ENCODE measurements around the gene DDX49.

Gene DDX49

DNA sequence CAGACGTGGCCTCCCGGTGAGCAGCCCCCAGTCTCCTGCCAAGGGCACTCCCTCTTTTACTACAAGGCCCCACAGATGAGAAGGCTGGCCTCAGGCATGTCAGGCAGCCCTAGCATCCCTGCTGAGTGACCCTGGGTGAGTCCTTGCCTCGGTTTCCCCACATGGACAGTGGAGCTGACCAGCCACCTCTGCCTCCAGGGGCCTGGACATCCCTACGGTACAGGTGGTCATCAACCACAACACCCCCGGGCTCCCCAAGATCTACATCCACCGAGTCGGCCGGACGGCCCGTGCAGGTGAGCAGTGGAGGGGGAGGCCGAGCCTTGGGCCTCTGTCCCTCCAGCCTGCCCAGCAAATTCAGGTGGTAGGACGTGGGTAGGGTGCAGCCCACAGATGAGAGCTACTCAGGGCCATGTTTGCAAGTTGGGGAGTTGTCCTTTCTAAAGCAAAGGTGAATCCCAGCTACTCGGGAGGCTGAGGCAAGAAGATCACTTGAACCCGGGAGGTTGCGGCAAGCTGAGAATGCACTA is 5.2 kb downstream of the DDX49 start:
- TF ChIP-seq, protein P1, sequence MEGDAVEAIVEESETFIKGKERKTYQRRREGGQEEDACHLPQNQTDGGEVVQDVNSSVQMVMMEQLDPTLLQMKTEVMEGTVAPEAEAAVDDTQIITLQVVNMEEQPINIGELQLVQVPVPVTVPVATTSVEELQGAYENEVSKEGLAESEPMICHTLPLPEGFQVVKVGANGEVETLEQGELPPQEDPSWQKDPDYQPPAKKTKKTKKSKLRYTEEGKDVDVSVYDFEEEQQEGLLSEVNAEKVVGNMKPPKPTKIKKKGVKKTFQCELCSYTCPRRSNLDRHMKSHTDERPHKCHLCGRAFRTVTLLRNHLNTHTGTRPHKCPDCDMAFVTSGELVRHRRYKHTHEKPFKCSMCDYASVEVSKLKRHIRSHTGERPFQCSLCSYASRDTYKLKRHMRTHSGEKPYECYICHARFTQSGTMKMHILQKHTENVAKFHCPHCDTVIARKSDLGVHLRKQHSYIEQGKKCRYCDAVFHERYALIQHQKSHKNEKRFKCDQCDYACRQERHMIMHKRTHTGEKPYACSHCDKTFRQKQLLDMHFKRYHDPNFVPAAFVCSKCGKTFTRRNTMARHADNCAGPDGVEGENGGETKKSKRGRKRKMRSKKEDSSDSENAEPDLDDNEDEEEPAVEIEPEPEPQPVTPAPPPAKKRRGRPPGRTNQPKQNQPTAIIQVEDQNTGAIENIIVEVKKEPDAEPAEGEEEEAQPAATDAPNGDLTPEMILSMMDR (IDR thresholded peaks at IDR 0.05; ENCODE audit: low read depth, low read length) = no peak
- no peak overlapping the region for H3K4me3 ChIP-seq (ENCODE audit: low read depth, low read length)
- no peaks in the 10 kb centered on the region for H3K27me3 ChIP-seq (ENCODE audit: insufficient read depth, low read depth, severe bottlenecking)
- H3K36me3 ChIP-seq = peaks cover 63% of the 10 kb centered on the region
- DNase-seq = no peak
- no peaks in the 10 kb centered on the region for H3K9me3 ChIP-seq (ENCODE audit: severe bottlenecking)
- H3K27ac ChIP-seq = no peak overlapping the region

DNA sequence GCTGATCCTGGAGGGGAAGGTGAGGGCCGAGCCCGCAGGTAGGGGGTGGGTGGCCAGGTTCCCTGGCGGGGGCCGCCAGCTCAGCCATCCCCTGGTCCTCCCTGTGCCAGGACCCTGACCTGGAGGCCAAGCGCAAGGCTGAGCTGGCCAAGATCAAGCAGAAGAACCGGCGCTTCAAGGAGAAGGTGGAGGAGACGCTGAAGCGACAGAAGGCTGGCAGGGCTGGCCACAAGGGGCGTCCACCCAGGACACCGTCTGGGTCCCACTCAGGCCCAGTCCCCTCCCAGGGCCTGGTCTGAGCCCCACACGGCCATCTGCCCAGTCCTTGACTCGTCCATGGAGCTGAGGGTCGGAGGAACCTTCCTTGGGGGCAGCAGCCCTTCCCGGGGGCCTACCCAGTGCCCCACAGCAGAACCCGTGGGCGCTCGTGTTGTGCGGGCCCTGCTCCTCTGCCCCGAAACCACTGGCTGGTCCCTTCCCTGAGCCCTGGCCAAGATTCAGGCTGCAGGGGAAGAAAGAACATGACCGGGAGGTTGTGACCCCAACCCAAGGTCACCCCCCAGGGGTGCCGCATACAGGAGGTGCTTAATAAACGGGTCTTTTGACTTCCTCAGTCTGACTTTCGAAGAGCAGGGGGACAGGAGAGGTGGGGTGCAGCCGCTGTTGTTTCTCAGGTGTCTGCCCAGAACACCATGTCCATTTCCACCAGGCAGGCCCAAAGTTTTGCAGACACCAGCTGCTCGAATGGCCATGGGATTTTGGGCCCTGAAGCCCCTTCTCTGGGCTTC is 8.7 kb downstream of the DDX49 start:
- H3K27ac ChIP-seq = no peak overlapping the region
- TF ChIP-seq, protein P1 (IDR thresholded peaks at IDR 0.05; ENCODE audit: low read depth, low read length) = no peak
- no peak for DNase-seq
- no peak overlapping the region for H3K4me3 ChIP-seq (ENCODE audit: low read depth, low read length)
- H3K27me3 ChIP-seq (ENCODE audit: insufficient read depth, low read depth, severe bottlenecking) = no peaks in the 10 kb centered on the region
- peaks cover 69% of the 10 kb centered on the region for H3K36me3 ChIP-seq
- no peaks in the 10 kb centered on the region for H3K9me3 ChIP-seq (ENCODE audit: severe bottlenecking)

DNA sequence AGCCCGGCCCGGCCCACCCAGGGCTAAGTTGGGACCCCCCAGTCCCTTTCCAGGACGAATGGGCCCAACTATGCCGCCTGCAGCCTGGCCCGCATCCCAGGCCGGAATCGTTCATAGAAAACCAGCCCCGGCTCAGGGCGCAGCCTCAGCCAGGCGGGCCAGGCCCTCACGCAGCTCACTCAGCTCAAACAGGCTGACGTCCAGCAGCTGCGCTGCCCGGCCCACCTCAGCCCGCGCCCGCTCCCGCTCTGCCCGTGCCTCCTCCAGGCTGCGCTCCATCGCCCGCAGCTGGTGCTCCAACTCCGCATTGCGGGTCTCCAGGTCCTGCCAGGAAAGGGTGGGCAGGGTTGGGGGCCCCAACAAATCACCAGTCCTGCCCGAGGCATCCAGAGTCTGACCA is 9.8 kb downstream of the DDX49 start:
- no peaks in the 10 kb centered on the region for H3K9me3 ChIP-seq (ENCODE audit: severe bottlenecking)
- TF ChIP-seq, protein P1 (IDR thresholded peaks at IDR 0.05; ENCODE audit: low read depth, low read length) = no peak
- no peak for DNase-seq
- no peaks in the 10 kb centered on the region for H3K27me3 ChIP-seq (ENCODE audit: insufficient read depth, low read depth, severe bottlenecking)
- H3K36me3 ChIP-seq = peaks cover 72% of the 10 kb centered on the region
- H3K27ac ChIP-seq = no peak overlapping the region
- H3K4me3 ChIP-seq (ENCODE audit: low read depth, low read length) = no peak overlapping the region

DNA sequence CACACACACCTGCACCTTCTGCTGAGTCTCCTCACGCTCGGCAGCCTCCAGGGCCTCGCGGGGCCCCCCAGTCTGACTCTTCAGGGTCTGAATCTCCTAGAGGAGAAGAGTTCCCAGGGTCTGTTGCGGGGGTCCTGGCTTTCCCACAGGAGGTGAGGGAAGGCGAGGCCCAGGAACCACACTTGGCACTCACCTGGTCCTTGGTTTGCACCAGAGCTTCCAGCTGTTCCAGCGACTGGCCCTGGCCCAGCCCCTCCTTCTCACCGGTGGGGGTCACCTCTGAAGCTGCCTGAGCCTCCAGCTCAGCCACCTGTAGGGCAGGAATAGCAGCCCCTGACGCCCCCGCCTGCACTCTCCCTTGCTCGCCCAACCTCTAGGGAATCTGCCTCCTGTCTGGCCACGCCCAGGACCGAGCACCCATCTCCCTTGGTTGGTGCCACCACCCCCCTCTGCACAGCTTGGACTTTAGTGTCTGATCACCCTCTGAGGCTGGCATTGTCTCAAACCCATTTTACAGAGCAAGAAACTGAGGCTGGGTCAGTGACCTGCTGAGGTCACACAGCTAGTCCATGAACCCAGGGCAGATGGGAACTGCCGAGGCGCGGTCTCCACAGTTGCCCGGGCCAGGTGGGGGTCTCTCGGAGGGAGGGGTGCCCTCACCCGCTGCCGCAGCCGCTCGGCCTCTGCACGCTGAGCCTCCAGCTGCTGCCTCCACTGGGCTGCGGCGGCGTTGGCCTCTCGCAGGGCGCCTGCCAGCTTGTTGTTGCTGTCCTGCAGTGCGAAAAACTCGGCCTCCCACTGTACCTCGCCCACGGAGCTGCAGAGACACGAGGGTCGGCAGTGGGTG is 12.0 kb downstream of the DDX49 start:
- Histone ChIP-seq H3K27me3 (ENCODE audit: insufficient read depth, low read depth, severe bottlenecking) (no peaks in the 10 kb centered on the region), H3K9me3 (ENCODE audit: severe bottlenecking) (no peaks in the 10 kb centered on the region), H3K27ac (no peak overlapping the region), H3K36me3 (peaks cover 68% of the 10 kb centered on the region), H3K4me3 (ENCODE audit: low read depth, low read length) (no peak overlapping the region)
- TF ChIP-seq, protein P1 (IDR thresholded peaks at IDR 0.05; ENCODE audit: low read depth, low read length) = no peak
- DNase-seq = no peak

DNA sequence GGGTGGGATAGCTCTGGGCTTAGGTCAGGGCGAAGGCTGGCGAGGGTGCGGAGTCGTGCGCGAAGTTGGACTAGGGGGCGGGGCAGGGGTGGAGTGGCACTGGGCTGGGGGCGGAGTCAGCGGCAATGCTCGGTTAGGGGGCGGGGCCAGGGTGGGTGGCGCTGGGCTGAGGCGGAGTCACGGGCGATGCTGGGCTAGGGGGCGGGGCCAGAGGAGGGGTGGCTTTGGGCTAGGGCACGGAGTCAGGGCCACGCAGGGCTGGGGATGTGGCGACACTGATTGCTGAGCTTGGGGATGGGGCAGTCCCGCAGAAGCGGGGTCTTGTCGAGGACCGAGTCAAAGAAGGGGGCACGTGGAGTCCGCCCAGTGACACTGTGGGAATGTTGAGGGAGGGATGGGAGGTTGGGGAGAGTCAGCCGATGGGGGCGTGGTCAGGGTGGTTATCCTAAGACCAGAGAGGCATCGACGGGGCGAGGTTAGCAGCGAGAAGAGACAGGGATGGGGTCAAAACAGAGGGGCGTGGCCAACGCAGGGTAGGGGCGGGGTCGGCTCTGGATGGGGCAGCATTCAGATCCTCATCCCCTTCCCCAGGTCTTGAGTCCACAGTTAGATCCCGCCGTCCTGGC is 12.8 kb downstream of the DDX49 start:
- peak; percentile 68 for DNase-seq
- TF ChIP-seq, protein P1 (IDR thresholded peaks at IDR 0.05; ENCODE audit: low read depth, low read length) = no peak
- Histone ChIP-seq H3K36me3 (peaks cover 65% of the 10 kb centered on the region), H3K27ac (no peak overlapping the region), H3K27me3 (ENCODE audit: insufficient read depth, low read depth, severe bottlenecking) (no peaks in the 10 kb centered on the region), H3K4me3 (ENCODE audit: low read depth, low read length) (no peak overlapping the region), H3K9me3 (ENCODE audit: severe bottlenecking) (no peaks in the 10 kb centered on the region)

Measured in WERI-Rb-1 (cell line).